Measurements from ENCODE around the gene POU2F3. TPM values are rescaled to one million over a fixed set of nuclear protein-coding genes. Genes with fewer than 3 reads are reported as not detected.
A peak's percentile ranks its signal among the peaks of the same experiment; 100 is the strongest.

Gene POU2F3
- total RNA-seq, 1 experiment from 2014 or later, result not detected

DNA sequence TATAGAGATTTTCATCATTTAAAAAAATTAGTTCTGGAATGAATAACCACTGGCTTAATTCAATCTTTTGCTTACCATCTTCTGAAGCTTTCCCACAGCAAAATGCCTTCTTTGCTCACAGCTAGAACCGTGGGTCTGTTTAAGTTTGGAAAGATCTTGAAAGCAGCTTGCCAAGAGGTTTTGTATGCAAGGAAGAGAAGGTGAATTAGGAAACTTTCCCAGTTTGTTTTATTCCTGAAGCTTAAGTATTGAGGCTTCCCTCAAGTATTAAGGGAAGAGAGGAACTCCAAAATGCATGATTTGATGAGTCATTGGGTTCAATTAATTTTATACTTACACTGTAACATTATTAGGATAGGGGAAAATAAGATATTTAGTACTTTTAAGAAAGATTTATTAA, 94.4 kb downstream of the POU2F3 start:
- Histone ChIP-seq H3K27ac (no peak overlapping the region), H3K4me3 (no peak overlapping the region), H3K9me3 (replicated peaks) (no peaks in the 10 kb centered on the region), H3K36me3 (no peaks in the 10 kb centered on the region), H3K4me1 (peaks cover 18% of the 10 kb centered on the region), H3K27me3 (no peaks in the 10 kb centered on the region)
- DNase-seq, result no peak

DNA sequence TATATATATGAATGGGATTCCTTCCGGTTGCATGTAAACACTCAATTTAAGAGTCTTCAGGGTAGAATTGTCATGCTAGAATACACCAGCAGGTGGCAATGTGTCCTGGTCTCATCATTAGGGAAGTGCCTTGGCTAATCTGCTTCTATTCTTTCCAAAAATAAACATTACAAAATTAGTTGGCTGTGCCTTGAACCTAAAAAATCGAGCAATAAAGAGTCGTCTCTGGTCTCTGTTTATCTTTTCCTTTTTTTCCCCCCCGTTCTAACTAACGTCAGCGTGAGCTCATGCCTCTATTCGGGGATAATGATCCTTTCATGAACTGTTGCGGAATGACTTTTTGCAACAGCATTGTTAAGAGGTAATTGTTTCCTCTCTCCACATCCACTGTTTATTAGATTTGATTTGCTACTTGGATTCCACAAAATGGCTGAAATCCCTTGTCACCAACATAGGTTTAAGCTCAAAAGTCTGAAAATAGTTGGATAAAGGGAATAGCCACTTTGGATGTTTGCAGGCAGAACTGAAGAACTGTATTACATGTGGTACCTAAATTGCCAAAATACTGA, 95.0 kb downstream of the POU2F3 start:
- Histone ChIP-seq H3K9me3 (replicated peaks) (no peaks in the 10 kb centered on the region), H3K36me3 (no peaks in the 10 kb centered on the region), H3K27ac (no peak overlapping the region; the same call in 1 of the 2 replicates), H3K4me1 (peaks cover 25% of the 10 kb centered on the region), H3K4me3 (peak overlapping the region; percentile 96), H3K27me3 (no peaks in the 10 kb centered on the region)
- peak; percentile 47 to 78 for DNase-seq

DNA sequence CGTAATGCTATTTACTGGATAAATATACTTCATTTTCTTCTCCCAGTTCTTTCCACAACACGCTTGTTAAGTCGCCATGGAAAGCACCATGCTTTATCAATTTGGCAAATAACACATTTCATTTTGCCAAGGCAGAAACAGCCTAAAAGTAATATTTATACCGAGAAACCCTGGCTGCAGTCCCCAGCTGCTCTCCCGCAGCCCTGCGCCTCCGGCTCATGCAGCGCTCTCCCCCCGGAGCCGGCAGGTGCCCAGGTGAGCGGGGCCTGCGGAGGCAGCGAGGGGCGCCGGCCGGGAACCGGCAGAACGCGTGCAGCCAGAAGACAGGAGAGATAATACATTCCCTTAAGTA, 95.6 kb downstream of the POU2F3 start:
- peaks cover 26% of the 10 kb centered on the region for H3K4me1 ChIP-seq

DNA sequence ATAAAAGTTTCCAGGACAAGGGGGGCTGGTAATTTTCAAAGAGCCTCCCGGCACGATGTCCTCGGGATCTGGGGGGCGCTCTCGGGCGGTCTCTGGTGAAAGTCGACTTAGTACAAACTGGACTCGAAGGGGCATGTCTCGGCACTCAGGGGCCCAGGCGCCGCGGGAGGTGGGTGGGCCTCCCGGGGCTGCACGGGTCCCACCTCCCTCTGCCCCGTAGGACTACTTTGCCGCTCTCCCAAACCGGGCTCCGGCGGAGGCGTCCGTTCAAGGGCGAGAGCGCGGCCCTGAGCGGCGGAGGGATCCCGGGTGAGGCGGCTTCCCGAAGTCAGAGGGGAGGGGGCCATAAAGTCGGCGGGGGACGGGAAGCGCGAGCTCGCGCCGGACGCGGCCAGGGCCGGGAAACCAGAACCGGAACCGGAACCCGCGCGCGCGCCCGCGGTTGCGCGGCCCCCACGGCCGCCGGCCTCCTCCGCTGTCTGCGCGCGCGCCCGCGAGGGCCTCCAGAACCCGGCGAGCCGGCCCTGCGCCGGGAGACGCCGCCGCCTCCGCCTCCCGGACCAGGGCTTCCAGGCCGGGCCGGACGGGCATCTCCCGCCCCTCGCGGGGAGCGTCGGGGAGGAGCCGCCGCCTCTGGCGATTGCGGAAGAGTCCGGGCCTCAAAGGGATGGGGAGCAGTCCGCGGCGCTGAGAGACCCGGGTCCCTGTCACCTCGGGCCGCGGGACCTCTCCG, 96.1 kb downstream of the POU2F3 start, which contains the start of gene ARHGEF12:
Gene ARHGEF12, plus strand, starts transcription at position 506 of the 733 bp plus-strand sequence. CDS start 831 bp downstream, outside the sequence.
- peak within 1 kb of the TSS; percentile 74 for H3K27ac ChIP-seq
- peak within 1 kb of the TSS; percentile 96 for H3K4me3 ChIP-seq
- no peaks in the 10 kb centered on the region for H3K9me3 ChIP-seq (replicated peaks)
- peak; percentile 86 to 91 for DNase-seq
- H3K27me3 ChIP-seq, result no peaks in the 10 kb centered on the region
- H3K36me3 ChIP-seq, result no peaks in the 10 kb centered on the region
- peaks cover 21% of the 10 kb centered on the region for H3K4me1 ChIP-seq

More for the DNA sequence above, 95.6 kb downstream of the POU2F3 start:
- Histone ChIP-seq H3K4me3 (peak overlapping the region; percentile 96), H3K36me3 (no peaks in the 10 kb centered on the region), H3K27ac (peak overlapping the region; percentile 38), H3K27me3 (no peaks in the 10 kb centered on the region), H3K9me3 (replicated peaks) (no peaks in the 10 kb centered on the region)
- peak in 1 of 2 experiments; percentile 24 for DNase-seq

DNA sequence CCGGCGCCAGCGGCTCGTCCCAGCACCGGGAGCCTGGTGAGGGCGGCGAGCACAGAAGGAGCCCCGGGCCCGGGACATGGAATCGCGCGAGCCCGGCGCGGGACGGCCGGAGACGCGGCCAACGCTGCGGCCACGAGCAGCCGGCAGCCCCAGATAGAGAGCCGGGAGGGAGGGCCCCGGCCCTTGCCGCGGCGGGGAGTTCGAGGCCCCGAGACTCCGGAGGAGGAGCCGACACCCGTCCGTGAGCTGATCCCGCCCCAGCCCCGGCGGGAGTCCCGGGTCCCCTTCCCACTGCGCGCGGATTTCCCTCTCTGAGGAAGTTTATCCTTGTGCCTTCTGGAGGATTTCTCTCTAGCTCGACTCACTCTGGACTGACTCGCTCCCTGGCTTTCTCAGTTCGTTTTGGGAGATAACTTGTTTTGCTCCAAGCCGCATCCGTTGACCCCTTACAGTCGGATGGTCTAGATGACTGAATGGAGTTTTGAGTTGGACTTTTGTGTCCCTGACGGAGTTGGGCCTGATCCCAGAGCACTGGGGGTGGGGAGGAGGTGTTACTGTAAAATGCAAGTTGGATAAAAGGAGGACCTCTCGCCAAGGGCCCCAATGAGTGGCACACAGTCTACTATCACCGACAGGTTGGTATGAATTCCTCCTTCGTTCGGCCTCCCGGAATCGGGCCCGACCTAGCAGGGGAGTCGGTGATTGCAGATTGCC, 96.9 kb downstream of the POU2F3 start:
- H3K36me3 ChIP-seq, result no peaks in the 10 kb centered on the region
- peaks cover 15% of the 10 kb centered on the region for H3K4me1 ChIP-seq
- peak overlapping the region; percentile 74 for H3K27ac ChIP-seq
- peak overlapping the region; percentile 96 for H3K4me3 ChIP-seq
- peak; percentile 44 to 47 for DNase-seq
- H3K27me3 ChIP-seq, result no peaks in the 10 kb centered on the region
- no peaks in the 10 kb centered on the region for H3K9me3 ChIP-seq (replicated peaks)

DNA sequence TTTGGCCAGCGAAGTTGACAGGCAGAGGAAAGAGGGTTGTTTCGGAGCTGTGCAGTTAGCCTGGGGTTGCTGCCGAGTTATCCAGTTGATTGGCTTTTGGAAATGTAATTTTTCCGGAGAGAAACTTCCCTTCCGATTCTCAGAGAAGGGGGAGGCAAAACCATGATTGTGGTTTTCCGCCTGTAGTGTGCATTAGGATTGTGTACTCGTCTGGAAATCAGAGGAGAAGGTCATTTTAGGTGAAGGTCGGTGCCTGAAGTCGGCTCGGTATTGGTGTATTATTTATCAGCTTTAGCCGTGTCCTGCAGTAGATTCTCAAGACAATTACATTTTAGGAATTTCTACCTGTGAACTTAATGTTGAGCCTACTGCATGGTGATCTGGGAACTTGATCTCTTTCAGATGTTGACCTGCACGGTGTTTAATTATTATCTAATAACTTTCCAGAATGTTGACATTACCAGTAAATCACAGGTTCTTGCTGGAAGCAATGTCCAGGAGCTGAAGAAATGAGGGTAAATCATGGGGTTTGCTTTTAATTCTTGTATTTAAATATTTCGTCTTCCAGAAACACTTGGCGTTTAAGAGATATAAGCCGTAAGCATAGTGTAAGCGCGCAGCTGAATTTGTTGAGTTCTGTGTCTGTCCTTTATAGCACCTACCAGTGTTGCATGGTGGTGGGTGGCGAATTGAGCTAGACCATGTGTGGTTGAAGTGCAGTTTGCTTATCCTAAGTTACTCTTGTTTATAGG, 97.6 kb downstream of the POU2F3 start:
- peak overlapping the region; percentile 74 for H3K27ac ChIP-seq
- H3K4me1 ChIP-seq, result peaks cover 9% of the 10 kb centered on the region; the same call in 1 of the 2 replicates
- no peaks in the 10 kb centered on the region for H3K36me3 ChIP-seq
- peak; percentile 17 to 50 for DNase-seq
- peak overlapping the region; percentile 96 for H3K4me3 ChIP-seq
- H3K9me3 ChIP-seq (replicated peaks), result no peaks in the 10 kb centered on the region
- no peaks in the 10 kb centered on the region for H3K27me3 ChIP-seq

DNA sequence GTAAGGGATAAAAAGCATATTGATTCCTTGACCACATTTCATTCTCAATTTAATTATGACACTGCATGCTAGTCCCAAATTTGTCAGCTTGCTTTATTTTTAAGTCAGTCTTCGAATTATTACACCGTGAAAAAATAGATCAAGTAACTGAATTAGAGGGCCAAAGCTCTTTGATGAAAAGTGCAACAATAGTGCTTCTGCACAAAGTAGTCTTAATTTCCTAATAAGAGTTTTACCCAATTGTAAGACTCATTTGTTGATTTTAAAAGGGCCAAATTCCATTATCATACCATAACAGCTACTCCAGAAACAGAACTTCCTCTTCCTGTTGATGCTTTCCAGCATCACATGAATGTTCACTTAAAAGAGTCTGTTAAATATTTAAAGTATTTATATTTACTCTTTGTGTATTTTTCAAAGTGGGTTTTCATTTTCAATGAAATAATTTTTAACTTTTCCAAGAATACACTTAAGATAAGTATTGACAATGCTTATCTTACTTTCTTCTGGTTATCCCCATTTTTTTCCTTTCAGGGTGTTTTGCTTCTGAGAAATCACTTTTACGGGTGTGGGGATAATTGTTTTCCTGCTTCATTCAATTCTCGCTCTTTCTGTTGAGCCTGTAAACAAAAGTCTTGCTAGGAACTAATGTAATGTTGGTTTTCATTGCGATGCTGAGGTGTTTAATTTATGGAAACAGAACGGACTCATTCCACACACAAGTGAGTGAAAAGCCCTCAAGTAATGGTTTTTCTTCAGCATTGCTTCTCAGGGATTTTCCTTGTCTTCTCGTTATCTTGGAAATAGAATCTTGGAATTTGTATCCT, 98.4 kb downstream of the POU2F3 start:
- no peaks in the 10 kb centered on the region for H3K9me3 ChIP-seq (replicated peaks)
- H3K27me3 ChIP-seq, result no peaks in the 10 kb centered on the region
- H3K4me1 ChIP-seq, result peaks cover 9% of the 10 kb centered on the region; the same call in 1 of the 2 replicates
- no peaks in the 10 kb centered on the region for H3K36me3 ChIP-seq
- peak overlapping the region; percentile 96 for H3K4me3 ChIP-seq
- no peak for DNase-seq
- H3K27ac ChIP-seq, result peak overlapping the region; percentile 74

DNA sequence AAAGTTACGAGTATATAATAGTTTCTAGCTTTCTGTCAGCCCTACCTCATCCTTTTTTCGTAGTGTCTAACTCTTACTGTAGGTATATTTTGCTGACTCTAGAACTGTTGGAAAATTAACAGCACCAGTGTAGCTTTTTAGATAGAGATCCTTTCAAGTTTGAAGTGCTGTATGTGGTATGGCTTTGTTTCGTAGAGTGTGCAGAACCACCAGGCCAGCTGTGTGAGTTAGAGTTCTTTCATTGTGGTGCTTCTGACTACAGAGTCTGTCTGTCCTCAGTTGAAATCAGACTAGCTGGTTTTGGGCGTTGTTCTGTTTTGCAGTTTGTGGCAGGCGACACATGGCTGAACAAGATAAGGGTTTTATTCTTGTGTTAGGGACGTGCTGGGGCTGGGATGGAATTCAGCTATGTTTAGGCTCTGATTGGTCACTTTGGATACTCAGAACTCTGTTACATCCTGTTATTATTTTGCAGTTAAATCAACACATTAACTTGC, 99.5 kb downstream of the POU2F3 start:
- no peaks in the 10 kb centered on the region for H3K36me3 ChIP-seq
- no peaks in the 10 kb centered on the region for H3K9me3 ChIP-seq (replicated peaks)
- peak overlapping the region; percentile 96 for H3K4me3 ChIP-seq
- peak; percentile 28 to 55 for DNase-seq
- no peak overlapping the region; the same call in 1 of the 2 replicates for H3K27ac ChIP-seq
- H3K4me1 ChIP-seq, result peaks cover 18% of the 10 kb centered on the region
- no peaks in the 10 kb centered on the region for H3K27me3 ChIP-seq

DNA sequence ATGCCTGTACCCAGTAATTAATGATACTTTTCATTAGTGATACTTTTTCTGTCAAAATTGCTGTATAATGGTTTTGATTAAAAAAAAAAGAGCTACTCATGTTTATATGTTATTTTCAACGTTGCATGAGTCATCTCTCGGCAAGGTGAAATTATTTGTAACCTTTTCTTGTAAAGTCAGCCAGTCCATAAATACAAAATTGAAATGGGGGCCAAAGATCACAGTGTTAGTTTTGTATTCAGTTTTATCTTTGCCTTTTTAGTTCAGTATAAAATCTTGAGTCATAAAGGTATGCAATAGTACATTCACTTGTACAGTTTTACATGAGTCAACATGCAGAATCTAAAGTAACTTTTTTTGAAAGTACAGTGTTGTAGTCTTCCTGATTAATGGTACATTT, 100.6 kb downstream of the POU2F3 start:
- no peak overlapping the region for H3K27ac ChIP-seq
- no peaks in the 10 kb centered on the region for H3K36me3 ChIP-seq
- H3K4me1 ChIP-seq, result peaks cover 26% of the 10 kb centered on the region
- no peaks in the 10 kb centered on the region for H3K27me3 ChIP-seq
- DNase-seq, result no peak
- H3K4me3 ChIP-seq, result no peak overlapping the region
- no peaks in the 10 kb centered on the region for H3K9me3 ChIP-seq (replicated peaks)

DNA sequence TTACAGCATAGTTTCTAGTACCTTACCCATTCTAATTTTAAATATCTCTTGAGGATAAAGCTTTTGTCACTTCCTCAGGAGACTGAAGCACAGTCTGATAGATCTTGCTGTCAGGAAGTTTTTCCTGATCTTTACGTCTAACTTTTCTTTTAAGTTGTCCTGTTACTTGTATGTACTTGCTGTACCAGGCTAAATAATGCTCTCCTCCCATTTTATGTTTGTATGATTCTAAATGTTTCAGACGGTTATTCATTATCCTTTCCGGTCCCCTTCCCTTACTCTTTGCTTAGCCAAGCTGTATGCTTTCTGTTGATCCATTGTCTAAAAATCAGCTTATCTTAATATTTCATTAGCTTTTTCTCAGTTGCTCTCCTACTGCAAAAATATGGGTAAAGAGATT, 102.3 kb downstream of the POU2F3 start:
- Histone ChIP-seq H3K27me3 (no peaks in the 10 kb centered on the region), H3K27ac (no peak overlapping the region), H3K4me1 (peaks cover 34% of the 10 kb centered on the region), H3K4me3 (no peak overlapping the region), H3K9me3 (replicated peaks) (no peaks in the 10 kb centered on the region), H3K36me3 (no peaks in the 10 kb centered on the region)
- no peak for DNase-seq

DNA sequence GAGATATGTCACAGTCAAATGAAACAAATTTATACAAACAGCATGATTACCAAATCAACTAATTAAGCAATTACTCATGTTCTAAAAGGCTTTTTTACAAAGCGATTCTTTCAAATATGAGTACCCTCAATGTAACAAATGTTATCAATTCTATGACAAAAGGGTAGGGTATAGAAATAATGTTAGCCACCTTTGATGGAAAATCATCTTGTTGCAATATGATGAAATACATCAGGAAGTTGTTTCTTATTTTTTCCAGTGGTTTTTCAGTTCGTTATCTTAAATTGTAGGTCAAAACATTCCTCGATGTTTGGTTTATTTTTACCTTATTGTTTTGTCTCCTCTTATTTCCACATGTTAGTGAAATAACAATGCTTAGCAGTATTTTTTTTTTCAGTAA, 102.7 kb downstream of the POU2F3 start:
- Histone ChIP-seq H3K36me3 (no peaks in the 10 kb centered on the region), H3K27ac (no peak overlapping the region), H3K4me1 (peaks cover 38% of the 10 kb centered on the region), H3K9me3 (replicated peaks) (no peaks in the 10 kb centered on the region), H3K4me3 (no peak overlapping the region), H3K27me3 (no peaks in the 10 kb centered on the region)
- no peak for DNase-seq

DNA sequence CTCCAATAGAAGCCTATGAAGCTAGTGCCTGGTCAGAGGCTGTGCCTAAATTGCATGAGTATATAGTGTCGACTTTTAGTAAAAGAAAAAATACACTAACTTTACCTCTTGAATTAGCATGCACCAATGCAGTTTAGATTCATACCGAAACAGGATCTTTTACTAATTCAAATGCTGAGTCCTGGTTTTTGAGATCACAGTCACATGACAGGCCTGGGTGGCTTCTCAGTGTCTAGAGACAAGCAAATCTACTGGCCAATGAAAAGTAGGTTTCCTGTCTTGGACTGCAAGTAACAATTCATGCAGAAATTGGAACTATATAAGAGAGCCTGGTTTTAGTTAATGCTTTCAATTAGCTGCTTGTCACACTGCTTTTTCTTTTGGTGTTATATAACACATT, 103.5 kb downstream of the POU2F3 start:
- Histone ChIP-seq H3K9me3 (replicated peaks) (no peaks in the 10 kb centered on the region), H3K27ac (no peak overlapping the region), H3K36me3 (no peaks in the 10 kb centered on the region), H3K27me3 (no peaks in the 10 kb centered on the region), H3K4me1 (peaks cover 41% of the 10 kb centered on the region), H3K4me3 (no peak overlapping the region)
- no peak for DNase-seq

DNA sequence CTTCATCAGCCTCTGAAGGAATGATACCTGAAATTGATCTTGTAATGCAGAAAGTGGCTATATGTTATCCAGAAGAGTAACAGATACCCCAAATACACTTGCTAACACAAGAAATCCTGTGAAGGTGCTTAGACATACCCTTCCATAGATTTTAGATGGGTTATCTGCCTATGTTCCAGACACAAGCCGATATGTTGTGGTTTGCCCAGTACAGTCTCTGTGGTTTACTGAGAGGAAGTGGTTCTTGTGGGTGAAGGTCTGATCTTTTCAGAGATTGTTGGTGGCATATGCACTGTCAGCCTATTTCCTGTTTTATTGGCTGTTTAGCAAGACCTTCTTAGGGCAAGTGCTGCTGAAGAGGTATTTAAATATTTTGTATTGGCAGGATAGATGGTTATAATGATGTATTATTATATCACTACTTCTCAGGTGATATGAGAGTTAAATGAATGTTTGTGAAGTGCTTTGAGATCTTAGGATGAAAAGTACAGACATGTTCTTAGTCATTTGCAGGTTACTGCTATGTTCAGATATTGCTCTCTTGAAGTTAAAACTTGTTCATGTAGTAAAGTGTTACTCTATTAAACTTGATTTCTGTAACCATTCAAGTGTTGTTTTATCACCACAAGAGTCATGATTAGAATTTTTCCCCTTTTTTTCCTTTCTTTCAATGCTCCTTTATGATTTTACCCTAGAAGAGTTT, 104.5 kb downstream of the POU2F3 start:
- H3K4me1 ChIP-seq, result peaks cover 40% of the 10 kb centered on the region
- peak; percentile 40 to 67 for DNase-seq
- no peak overlapping the region for H3K4me3 ChIP-seq

More for the DNA sequence above, 104.5 kb downstream of the POU2F3 start:
- Histone ChIP-seq H3K9me3 (replicated peaks) (no peaks in the 10 kb centered on the region), H3K36me3 (no peaks in the 10 kb centered on the region), H3K27me3 (no peaks in the 10 kb centered on the region), H3K27ac (no peak overlapping the region)
